HEK293 (cell line): ENCODE results near the gene DCDC1.

ENCODE experiments used
- CTCF ChIA-PET: fragments of 350-600 bp; formaldehyde crosslinking; extraction: SDS; loops from one replicate; lab custom pipeline; 2021; ENCODE audit warnings: antibody characterized with exemption; lab: Yijun Ruan, JAX
- POLR2A ChIA-PET: fragments of 300-600 bp; formaldehyde crosslinking; extraction: SDS; loops from one replicate; lab custom pipeline; 2020; ENCODE audit warnings: antibody characterized with exemption, inconsistent platforms; lab: Yijun Ruan, JAX
- H3K27ac ChIP-seq: fragments of 200-500 bp; sonication (Bioruptor generic); 2 replicates; pipeline ENCODE4 v1.5.1; 2014; ENCODE audit warnings: low read depth, low read length, control low read depth, inconsistent platforms; ENCODE audit errors: extremely low read depth
- H3K36me3 ChIP-seq, 2 experiments: fragments of 200-500 bp in 1 of 2; sonication (Bioruptor generic) in 1 of 2; 1 replicate in 1 of 2; 2 replicates in 1 of 2; pipeline ENCODE4 v1.5.1; 2014 to 2017; ENCODE audit warnings: inconsistent platforms in 2 of 2, low read length in 2 of 2; ENCODE audit not compliant: control insufficient read depth in 2 of 2, insufficient read depth in 1 of 2
- H3K4me1 ChIP-seq: fragments of 200-500 bp; sonication (Bioruptor generic); 2 replicates; pipeline ENCODE4 v1.5.1; 2014; ENCODE audit warnings: mild to moderate bottlenecking, low read length, inconsistent platforms; ENCODE audit not compliant: control insufficient read depth, insufficient read depth
- H3K4me3 ChIP-seq: 2 replicates; pipeline ENCODE4 v1.5.1; 2011; ENCODE audit warnings: low read depth, mild to moderate bottlenecking, control low read depth, low read length, moderate library complexity
- H3K9me3 ChIP-seq: fragments of 200-500 bp; sonication (Bioruptor generic); 2 replicates; pipeline ENCODE4 v1.5.1; 2014; ENCODE audit warnings: low read depth, low read length, inconsistent platforms; ENCODE audit not compliant: control insufficient read depth, insufficient read depth
- MEIS1 ChIP-seq: sonication (generic); formaldehyde crosslinking; IDR thresholded peaks from 2 replicates; pipeline ENCODE4 v1.8.1; 2022; ENCODE audit warnings: missing genetic modification reagents, mild to moderate bottlenecking, borderline replicate concordance
- PRDM2 ChIP-seq: fragments of 450-650 bp; formaldehyde crosslinking; IDR thresholded peaks from 2 replicates; pipeline ENCODE4 v1.5.1; 2016; ENCODE audit warnings: missing biosample characterization, missing genetic modification characterization, borderline replicate concordance
- RBAK ChIP-seq: fragments of 450-650 bp; formaldehyde crosslinking; IDR thresholded peaks from 2 replicates; pipeline ENCODE4 v1.5.1; 2016; ENCODE audit warnings: missing biosample characterization, missing genetic modification characterization
- SCRT2 ChIP-seq: fragments of 450-650 bp; formaldehyde crosslinking; IDR thresholded peaks from 2 replicates; pipeline ENCODE4 v1.5.1; 2016; ENCODE audit warnings: missing biosample characterization, missing genetic modification characterization
- SP2 ChIP-seq: fragments of 450-650 bp; formaldehyde crosslinking; IDR thresholded peaks from 2 replicates; pipeline ENCODE4 v1.5.1; 2016; ENCODE audit warnings: missing biosample characterization, missing genetic modification characterization
- TCF7L2 ChIP-seq: IDR thresholded peaks from 2 replicates; pipeline ENCODE4 v1.6.1; 2011; ENCODE audit warnings: low read depth, mild to moderate bottlenecking, inconsistent platforms, low read length, moderate library complexity, borderline replicate concordance
- ZBTB10 ChIP-seq: fragments of 450-650 bp; formaldehyde crosslinking; IDR thresholded peaks from 2 replicates; pipeline ENCODE4 v1.5.1; 2016; ENCODE audit warnings: missing biosample characterization, missing genetic modification characterization
- ZNF248 ChIP-seq: fragments of 450-650 bp; formaldehyde crosslinking; IDR thresholded peaks from 2 replicates; pipeline ENCODE4 v1.5.1; 2017; ENCODE audit warnings: missing biosample characterization, missing genetic modification characterization
- ZNF280C ChIP-seq: fragments of 450-650 bp; formaldehyde crosslinking; IDR thresholded peaks from 2 replicates; pipeline ENCODE4 v1.5.1; 2016; ENCODE audit warnings: missing biosample characterization, missing genetic modification characterization
- ZNF302 ChIP-seq: fragments of 450-650 bp; formaldehyde crosslinking; IDR thresholded peaks from 2 replicates; pipeline ENCODE4 v1.5.1; 2016; ENCODE audit warnings: missing biosample characterization, missing genetic modification characterization, low read depth
- ZNF341 ChIP-seq: fragments of 450-650 bp; formaldehyde crosslinking; IDR thresholded peaks from 2 replicates; pipeline ENCODE4; 2016; ENCODE audit warnings: low read depth, missing biosample characterization, missing genetic modification characterization
- ZNF555 ChIP-seq: fragments of 450-650 bp; formaldehyde crosslinking; conservative IDR thresholded peaks from 2 replicates; pipeline ENCODE4 v1.5.1; 2017; ENCODE audit warnings: missing biosample characterization, mild to moderate bottlenecking, missing genetic modification characterization, inconsistent platforms
- ZNF660 ChIP-seq: fragments of 450-650 bp; IDR thresholded peaks from 2 replicates; pipeline ENCODE4 v1.5.1; 2018; ENCODE audit warnings: missing biosample characterization, mild to moderate bottlenecking, missing genetic modification characterization
- ZNF791 ChIP-seq: fragments of 450-650 bp; formaldehyde crosslinking; IDR thresholded peaks from 2 replicates; pipeline ENCODE4 v1.5.1; 2016; ENCODE audit warnings: missing biosample characterization, missing genetic modification characterization
- TF ChIP-seq, protein P1 (sequence below): fragments of 450-650 bp; formaldehyde crosslinking; IDR thresholded peaks from 2 replicates; pipeline ENCODE4 v1.5.0; 2017; ENCODE audit warnings: missing biosample characterization, missing genetic modification characterization, borderline replicate concordance
- TF ChIP-seq, protein P2 (sequence below): fragments of 450-650 bp; formaldehyde crosslinking; IDR thresholded peaks from 2 replicates; pipeline ENCODE4 v1.5.1; 2016; ENCODE audit warnings: missing biosample characterization, missing genetic modification characterization, low read depth
- TF ChIP-seq, protein P3 (sequence below): fragments of 450-650 bp; formaldehyde crosslinking; IDR thresholded peaks from 2 replicates; pipeline ENCODE4 v1.5.1; 2016; ENCODE audit warnings: missing biosample characterization, missing genetic modification characterization
- TF ChIP-seq, protein P4 (sequence below): fragments of 450-650 bp; formaldehyde crosslinking; IDR thresholded peaks from 2 replicates; pipeline ENCODE4 v1.5.1; 2016; ENCODE audit warnings: missing biosample characterization, missing genetic modification characterization

Gene DCDC1

GRCh38 chr11:31000381-31000780, 369.2 kb downstream of the DCDC1 start:
- ChIA-PET POLR2A (no interaction called here), CTCF (interaction anchor here (0.7 to 1.0 kb wide), 2 partner anchors 12 to 40 kb away, joined by 3 to 4 read pairs; no protein-coding TSS in a partner anchor)
- Histone ChIP-seq H3K4me3 (no peak overlapping the region), H3K27ac (no peak overlapping the region), H3K9me3 (no peaks in the 10 kb centered on the region), H3K36me3 (no peaks in the 10 kb centered on the region), H3K4me1 (no peaks in the 10 kb centered on the region)
- TF ChIP-seq RBAK (tag by site-specific recombination) (no peak), PRDM2 (no peak), ZNF791 (tag by site-specific recombination) (no peak), ZNF555 (tag by site-specific recombination) (no peak), ZBTB10 (tag by site-specific recombination) (no peak), ZNF248 (tag by site-specific recombination) (no peak), SP2 (tag by site-specific recombination) (no peak), ZNF341 (tag by site-specific recombination) (no peak), TCF7L2 (no peak), ZNF280C (tag by site-specific recombination) (no peak), MEIS1 (no peak), ZNF660 (tag by site-specific recombination) (no peak), SCRT2 (tag by site-specific recombination) (no peak), ZNF302 (tag by site-specific recombination) (no peak)
- TF ChIP-seq, protein P1, sequence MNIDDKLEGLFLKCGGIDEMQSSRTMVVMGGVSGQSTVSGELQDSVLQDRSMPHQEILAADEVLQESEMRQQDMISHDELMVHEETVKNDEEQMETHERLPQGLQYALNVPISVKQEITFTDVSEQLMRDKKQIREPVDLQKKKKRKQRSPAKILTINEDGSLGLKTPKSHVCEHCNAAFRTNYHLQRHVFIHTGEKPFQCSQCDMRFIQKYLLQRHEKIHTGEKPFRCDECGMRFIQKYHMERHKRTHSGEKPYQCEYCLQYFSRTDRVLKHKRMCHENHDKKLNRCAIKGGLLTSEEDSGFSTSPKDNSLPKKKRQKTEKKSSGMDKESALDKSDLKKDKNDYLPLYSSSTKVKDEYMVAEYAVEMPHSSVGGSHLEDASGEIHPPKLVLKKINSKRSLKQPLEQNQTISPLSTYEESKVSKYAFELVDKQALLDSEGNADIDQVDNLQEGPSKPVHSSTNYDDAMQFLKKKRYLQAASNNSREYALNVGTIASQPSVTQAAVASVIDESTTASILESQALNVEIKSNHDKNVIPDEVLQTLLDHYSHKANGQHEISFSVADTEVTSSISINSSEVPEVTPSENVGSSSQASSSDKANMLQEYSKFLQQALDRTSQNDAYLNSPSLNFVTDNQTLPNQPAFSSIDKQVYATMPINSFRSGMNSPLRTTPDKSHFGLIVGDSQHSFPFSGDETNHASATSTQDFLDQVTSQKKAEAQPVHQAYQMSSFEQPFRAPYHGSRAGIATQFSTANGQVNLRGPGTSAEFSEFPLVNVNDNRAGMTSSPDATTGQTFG (tag by site-specific recombination), result no peak
- TF ChIP-seq, protein P2, sequence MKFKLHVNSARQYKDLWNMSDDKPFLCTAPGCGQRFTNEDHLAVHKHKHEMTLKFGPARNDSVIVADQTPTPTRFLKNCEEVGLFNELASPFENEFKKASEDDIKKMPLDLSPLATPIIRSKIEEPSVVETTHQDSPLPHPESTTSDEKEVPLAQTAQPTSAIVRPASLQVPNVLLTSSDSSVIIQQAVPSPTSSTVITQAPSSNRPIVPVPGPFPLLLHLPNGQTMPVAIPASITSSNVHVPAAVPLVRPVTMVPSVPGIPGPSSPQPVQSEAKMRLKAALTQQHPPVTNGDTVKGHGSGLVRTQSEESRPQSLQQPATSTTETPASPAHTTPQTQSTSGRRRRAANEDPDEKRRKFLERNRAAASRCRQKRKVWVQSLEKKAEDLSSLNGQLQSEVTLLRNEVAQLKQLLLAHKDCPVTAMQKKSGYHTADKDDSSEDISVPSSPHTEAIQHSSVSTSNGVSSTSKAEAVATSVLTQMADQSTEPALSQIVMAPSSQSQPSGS, result no peak
- TF ChIP-seq, protein P3, sequence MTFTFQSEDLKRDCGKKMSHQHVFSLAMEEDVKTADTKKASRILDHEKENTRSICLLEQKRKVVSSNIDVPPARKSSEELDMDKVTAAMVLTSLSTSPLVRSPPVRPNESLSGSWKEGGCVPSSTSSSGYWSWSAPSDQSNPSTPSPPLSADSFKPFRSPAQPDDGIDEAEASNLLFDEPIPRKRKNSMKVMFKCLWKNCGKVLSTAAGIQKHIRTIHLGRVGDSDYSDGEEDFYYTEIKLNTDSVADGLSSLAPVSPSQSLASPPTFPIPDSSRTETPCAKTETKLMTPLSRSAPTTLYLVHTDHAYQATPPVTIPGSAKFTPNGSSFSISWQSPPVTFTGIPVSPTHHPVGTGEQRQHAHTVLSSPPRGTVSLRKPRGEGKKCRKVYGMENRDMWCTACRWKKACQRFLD, result no peak
- TF ChIP-seq, protein P4, sequence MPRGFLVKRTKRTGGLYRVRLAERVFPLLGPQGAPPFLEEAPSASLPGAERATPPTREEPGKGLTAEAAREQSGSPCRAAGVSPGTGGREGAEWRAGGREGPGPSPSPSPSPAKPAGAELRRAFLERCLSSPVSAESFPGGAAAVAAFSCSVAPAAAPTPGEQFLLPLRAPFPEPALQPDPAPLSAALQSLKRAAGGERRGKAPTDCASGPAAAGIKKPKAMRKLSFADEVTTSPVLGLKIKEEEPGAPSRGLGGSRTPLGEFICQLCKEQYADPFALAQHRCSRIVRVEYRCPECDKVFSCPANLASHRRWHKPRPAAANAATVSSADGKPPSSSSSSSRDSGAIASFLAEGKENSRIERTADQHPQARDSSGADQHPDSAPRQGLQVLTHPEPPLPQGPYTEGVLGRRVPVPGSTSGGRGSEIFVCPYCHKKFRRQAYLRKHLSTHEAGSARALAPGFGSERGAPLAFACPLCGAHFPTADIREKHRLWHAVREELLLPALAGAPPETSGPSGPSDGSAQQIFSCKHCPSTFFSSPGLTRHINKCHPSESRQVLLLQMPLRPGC (tag by site-specific recombination), result no peak
